Measurements from ENCODE around the gene NTM.
"Not testable (repeated sequence)": the region's sequence is repeated elsewhere in the genome, so short reads cannot be mapped to it uniquely, and the experiment has no call there.

Gene NTM

DNA sequence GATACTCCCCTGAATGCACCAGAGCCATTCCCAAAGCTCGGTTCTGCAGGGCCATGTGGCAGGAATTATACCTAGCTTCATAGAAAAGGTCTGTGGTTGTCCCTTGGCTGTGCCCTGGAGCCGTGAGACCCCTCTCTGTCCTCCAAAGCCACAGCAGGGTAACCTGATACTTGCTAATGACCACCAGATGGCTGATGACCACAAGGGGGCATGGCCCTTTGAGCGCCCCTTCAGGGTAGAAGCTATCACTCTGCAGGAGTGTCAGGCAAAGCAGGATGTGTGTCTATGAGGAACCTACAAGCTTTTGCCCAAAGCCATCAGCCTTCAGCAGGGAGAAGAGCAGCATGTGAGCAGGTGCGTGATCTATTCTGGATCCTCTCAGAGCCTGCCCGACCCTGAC, 95.3 kb downstream of the NTM start:
- DNase-seq = no peak

DNA sequence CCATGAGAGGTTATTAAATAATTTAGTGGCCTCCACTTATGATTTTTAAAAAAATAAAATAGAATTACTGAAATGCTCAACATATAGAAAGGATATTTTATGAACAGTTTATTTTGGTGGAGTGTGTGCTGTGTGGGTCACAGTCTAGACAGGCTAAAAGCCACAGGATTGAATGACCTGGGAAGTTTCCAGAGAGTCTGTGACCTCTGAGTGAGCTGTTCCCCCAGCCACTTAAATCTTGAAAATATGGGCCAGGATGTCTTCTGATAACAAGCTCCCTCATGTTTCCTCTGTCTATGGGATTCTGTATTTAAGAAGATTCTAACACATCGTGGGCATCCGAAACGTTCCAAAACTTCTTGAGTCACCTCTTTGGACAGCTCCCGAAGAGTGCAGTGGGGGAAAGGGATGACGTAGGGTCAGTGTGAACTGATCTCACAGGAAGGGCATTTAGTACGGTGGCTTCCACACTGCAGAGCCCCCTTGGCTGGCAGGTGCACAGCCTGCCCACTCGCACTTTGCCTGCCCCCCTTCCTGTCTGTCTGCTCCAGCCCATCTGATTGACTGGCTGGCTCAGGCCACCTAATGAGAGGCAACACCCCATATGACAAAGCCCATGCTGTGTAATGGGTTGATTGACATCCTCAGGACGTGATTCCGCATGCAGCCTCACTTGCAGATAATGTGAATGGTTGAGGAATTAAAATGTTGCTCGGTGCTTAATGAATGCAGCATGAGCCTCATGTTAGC, 97.4 kb downstream of the NTM start:
- no peak for DNase-seq

DNA sequence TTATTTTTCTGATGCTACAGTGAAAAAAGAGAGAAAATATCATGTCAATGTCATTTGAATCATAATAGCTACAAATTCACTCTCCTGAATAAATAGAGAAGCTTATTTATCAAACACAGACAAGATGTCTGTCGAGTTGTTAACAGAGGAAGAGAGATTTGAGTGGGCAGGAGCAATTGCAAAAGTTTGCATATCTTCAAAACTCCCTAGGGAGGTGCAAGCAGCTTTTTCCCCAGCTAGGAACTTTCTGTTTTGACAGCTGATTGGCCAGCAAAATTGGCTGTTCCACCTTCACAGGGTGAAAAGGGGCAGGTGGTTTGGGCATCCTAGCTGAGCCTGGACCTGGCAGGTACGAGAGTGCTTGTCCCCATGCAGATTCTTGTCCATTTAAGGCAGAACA, 98.2 kb downstream of the NTM start:
- DNase-seq = no peak

DNA sequence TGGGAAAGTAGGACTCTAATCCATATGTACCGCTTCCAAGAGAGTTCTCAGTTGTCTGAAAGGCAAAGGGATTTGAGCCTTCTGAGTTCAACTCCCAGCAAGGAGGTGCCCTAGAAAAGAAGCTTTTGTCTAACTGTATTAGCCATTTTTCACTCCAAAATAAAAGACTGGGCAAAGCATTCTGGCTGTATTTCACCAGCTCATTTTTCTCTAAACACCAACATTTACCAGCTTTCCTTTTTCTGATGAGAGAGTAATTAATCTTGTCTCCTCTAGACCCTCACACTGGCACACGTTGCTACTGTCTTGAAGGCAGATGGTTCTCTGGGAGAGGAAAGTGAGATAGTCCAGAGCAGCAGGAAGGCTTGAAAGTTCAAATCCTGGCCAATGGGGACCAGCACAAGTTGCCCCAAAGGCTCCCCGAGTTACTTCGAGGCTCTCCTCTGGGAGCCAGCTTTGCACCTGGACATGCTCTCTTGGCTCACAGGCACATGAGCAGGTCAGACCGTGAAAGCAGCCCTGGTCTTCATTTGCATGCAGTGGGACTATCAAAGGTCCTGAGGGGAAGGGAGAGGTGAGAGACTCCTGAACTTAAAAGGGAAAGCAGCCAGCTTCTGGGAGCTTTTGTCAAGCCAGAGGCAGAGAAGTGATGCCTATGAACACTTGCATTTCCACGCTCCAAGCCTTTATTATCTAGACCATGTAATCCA, 100.0 kb downstream of the NTM start:
- DNase-seq = no peak

DNA sequence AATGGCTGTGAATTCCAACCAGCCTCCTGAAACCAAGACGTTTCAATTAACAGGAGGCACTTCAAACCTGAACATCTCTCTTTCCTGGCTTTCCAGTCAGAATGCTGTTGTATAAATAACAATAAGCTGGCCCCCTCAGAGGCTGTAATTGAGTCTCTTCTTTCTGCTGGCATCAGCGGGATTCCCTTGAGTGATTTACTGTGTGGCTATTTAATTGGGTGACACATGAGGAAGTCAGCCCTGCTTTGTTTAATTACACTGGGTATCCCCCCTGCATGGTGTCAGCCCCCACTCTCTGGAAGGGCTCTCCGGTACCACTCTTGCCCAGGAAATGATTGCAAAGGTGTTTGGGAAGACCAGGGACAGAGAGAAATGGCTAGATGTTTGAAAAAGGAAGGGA, 101.6 kb downstream of the NTM start:
- DNase-seq = no peak

DNA sequence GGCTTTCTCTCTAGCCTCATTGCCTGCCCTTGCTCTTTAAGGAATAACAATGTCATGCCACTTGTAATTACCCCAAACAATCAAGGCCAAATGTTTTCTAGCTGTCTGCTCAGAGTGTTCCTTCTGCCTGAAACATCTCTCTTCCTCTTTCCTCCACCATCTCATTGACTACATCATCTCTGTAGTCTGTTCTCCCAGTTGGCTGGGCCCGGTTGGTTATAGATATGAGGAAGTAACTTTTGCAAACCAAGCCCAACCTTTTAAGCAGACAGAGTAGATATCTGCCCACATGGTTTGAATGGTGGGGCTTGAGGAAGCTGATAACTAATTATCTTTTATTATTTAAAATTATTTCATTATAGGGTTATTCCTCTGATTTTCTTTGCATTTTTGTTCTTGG, 104.5 kb downstream of the NTM start:
- no peak for DNase-seq

DNA sequence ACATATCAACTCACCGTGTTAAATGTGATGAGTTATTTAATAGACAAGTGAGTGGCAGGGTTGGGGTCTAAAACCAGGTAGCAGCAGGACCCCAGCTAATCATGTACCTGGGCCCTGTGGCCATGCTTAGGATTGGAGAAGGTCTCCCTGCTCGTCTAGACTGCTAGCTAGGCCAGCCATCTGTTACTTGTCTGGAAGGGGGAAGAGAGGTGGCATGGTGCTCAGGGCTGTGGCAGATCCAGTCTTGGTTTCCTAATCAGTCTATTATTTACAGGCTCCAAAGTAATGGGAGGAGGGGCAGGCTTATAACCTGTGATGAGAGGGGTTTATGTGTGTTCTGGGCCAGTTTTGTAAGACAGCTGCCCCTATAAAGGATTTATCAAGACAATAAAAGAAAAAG, 105.9 kb downstream of the NTM start:
- DNase-seq = no peak

DNA sequence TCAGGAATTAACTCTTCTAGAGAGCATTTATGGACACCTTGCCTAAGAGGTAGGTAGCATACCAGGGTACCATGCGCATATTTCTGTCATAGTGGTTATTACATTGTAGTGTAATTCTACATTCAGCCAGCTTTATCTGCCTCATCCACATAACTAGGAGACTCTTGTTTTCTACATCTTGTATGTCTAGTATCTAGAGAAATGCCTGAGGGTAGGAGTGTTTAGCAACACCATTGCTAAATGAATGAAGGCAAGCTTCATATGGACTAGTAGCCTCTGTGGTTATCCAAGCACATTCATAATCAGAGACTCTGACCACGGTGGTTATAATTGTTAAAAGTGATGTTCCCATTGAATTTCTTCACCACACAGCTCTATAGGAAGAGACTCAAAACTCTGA, 107.9 kb downstream of the NTM start:
- DNase-seq = no peak

DNA sequence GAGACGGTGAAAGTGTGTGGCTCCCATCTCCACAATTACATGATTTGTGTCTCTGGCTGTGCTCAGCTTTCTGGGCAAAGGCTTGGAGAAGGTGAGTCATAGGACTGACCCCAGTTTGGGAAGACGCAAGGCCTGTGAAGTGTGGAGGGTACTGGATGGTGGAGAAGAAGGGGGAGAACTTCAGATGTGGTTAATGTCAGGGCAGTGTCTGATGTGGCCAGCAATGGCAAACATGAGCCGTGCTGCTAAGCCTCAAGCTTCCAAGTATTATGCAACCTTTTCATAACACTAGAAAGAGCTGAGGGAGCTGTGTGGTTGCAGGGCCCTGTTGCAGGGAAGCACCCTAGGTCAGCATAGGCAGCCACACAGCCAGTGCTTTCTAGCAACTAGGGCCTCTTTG, 110.9 kb downstream of the NTM start:
- DNase-seq = no peak

DNA sequence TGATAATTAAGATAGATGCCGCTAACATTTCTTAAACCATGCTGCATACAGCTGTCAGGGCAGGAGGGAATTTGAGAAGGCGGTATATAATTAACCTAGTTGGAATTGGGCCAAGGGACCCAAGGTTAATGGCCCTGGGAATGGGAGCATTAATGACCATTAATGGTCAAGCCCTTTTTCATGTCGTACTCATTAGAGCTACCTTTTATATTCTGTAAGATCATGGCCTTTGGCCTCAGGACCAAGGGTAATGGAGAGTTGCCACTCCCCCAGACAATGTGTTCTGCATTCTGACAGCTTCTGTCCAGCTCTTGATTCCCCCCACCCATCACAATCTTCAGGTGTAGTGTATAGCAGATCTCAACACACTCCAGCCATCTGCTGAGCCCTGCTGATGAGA, 111.6 kb downstream of the NTM start:
- DNase-seq = no peak

DNA sequence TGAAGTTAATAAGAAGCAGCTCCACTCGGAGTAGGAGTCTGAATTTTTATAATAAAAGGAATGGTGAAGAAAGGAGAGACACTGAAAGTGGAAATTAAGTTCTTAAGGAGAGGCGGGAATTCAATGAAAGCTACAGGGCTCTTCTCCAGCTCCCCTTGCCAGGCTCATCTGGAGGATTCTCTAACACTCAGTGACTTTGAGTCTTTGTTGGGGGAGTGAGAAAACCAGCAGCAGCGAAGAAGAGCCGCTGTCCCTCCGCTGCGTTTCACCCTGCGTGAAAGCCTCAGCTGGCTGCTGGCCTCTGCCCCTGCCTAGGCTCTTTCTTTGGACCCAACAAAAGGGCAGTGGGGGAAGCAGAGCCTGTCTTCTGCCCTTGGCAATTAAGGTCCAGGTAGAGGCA, 113.0 kb downstream of the NTM start:
- DNase-seq = no peak

DNA sequence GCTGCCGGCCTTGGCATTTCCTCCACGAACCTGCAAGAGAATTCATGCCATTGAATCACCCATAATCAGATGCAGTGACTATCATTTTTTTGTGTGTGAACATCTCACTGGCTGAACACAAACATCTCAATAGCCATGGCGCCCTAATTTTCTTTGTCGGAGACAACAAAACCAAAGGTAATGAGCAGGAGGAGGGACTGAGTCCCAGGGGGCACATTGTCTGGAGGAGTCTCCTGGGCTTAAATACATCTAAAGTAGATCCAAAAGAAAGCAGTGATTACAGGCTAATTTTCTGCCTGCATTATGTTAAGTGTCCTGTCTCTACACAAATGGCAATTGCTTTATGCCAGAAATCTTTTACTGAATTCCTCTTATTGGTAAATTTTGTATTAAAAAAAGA, 113.5 kb downstream of the NTM start:
- no peak for DNase-seq

DNA sequence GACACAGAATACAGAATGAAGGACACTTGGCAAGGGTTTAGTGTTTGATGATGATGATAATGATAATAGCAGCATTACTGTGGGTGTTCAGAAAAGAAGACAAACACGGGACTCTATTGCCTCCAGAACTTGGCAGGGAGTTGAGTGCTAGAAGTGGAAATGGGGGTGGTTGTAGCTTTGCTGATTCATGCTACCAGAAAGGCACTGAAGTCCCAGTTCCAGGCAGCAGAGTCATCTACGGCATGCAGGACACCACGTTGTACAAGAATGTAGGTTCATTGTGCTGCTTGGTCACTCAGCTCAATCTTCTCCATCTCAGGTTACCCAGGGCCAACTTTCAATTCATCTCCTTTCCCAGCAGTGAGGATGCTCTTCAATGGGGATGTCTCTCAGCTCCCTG, 115.7 kb downstream of the NTM start:
- no peak for DNase-seq

DNA sequence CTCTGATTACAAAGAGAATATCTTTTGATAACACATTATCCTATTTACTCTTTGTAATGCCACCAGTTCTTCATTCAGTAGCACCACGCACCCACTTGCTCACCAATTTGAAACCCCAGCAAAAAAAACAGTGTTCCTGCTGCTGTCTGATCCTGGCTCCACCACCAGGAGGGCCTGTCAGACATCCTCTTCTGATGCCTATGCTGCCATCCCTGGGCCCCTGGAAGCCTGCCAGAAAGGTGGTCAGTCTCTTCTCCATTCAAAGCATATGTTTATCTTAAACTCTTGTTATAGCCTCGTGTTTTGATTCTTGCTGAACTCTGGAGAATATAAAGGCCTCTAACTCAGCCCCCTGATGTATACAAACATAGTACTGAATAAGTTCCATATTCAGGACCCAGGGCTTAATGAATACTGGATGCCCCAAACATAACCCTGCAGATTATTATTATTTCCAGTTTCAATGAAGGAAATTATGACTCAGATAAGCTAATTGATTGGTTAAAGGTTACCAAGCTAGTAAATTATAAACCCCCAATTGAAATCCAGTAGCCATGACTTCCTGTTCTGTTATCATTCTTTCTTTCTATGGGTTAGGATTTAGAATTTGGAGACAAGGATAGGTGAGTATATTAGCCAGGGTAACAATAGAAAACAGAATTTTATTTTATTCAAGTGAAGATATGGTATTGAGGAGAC, 116.7 kb downstream of the NTM start:
- DNase-seq = no peak

DNA sequence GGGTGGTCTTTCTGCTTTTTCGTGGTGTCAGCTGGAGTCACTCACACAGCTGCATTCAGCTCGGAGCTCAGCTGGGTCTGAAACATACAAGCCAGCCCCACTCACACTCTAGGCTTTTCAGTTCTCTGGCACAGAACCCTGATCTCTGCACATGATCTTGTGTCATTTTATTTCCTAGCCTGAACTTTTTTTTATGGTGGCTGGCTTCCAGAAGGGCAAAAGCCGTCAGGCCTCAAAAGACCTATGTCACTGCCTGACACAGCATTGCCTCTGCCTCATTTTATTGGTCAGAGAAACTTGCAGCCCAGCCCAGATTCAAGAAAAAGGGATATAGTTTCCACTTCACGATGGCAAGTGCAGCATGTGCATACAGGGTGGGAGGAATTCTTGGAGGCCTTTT, 117.8 kb downstream of the NTM start:
- no peak for DNase-seq

DNA sequence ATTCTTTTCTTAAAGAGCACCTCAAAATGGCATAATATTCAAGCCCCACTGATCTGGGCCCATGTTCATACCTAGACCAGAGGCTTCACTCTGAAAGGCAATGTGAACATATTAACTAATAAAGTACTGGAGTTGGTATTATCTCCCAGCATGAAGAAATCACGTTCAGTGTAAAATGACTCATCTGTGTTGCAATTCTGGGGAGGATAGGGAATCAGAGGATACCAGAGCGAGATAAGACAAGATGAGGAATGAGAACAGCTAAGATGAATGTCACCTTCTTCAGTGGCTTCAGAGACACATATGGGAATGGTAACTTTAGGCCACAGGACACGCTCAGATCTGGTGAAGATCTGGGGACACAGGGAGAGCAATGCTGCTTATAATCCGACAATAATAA, 121.1 kb downstream of the NTM start:
- DNase-seq = no peak

DNA sequence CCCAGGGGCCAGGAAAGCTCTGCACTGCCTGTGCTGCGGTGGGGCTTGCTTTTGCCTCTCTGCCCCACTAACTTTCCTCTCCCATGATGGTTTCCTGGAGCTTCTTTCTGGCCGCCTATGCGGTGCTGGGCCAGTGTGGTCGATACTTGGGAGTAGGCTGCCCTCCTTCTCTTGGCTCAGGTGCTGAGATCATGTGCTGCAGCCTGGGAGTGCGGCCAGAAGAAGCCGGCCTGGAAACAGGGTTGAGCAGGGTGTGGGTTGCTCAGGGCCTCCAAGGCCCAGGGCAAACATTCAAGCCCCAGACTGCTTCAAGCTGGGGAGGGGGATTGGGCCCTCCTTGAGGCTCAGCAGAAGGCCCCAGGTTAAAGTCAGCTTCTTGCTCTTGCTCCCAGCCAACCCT, 125.0 kb downstream of the NTM start:
- DNase-seq = no peak

DNA sequence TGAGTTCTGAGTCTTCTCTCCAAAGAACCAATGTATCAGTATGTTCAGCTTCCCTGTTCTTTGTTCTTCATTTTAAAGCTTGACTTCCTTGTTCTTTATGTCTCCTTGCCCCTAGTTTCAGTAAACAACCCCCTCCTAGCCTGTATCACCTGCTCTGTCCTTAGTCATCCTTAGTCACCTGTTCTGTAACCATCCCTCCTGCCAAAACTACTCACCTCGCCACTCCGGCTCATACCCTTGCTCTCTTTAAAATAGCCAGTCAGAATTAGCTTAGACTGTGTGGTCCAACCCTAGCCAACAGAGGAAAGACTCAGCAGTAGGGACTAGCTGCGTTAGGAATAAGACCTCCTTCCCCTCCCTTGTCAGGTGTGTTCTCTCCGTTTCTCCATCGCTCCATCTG, 127.3 kb downstream of the NTM start:
- not testable (repeated sequence) for DNase-seq

DNA sequence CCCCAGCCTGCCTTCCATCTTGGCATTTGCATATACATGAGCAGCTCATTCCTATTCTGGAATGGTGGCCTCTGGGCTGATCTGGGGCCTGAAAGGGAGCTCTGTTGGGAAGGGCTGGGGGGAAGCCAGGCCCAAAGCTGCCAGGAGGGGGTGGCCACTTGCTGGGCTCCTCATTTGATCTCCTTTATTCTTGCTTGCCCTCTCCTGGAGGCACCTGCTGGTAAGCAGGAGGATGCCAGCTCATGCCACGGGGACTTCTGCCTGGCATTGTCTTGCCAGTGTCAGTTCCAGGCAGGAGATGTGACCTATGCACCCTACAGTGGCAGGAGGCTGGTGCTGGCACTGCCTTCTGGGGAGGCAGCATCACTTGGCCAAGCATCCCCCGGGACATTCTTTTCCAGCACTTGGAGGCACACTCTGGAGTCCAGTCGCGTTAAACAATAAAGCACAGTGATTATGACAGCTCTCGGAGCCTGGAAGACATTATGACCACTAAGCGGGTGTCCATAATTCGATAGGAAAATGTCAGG, 128.3 kb downstream of the NTM start:
- DNase-seq = no peak

DNA sequence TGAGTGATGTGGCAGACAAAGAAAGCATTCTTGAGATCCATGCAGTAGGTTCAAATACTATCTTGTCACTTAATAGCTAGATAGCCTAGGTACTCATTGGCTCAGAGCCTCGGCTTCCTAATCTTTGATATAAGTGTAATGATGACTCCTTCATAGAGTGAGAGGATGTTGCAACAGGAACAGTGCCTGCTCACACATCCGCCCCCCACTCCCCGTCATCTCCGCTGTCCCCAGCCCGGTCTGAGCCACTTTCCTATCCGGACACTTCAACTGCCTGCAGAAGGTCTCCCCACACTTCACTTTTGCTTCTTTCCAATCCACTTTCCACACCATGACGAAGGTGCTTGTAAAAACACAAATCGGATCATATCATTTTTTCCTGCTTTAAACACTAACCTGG, 128.8 kb downstream of the NTM start:
- DNase-seq = no peak

DNA sequence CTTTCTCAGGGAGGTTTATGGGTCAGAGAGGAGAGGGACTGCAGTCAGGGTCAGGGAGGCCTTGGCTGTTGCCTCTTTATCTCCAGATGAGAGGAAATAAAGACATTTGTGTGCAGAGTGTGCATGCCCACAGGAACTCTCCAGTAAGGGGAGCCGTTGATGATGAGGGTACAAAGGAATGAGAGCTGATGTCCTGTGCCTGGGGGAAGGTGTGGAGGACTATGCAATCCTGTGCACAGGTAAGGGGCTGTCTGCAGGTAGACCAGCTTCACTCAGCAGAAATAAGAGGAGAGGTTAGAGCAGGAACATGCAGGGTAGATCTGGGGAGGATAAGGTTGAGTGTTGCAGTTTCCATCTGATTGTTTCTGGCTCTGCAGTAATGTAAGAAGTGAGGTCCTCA, 132.6 kb downstream of the NTM start:
- DNase-seq = no peak

DNA sequence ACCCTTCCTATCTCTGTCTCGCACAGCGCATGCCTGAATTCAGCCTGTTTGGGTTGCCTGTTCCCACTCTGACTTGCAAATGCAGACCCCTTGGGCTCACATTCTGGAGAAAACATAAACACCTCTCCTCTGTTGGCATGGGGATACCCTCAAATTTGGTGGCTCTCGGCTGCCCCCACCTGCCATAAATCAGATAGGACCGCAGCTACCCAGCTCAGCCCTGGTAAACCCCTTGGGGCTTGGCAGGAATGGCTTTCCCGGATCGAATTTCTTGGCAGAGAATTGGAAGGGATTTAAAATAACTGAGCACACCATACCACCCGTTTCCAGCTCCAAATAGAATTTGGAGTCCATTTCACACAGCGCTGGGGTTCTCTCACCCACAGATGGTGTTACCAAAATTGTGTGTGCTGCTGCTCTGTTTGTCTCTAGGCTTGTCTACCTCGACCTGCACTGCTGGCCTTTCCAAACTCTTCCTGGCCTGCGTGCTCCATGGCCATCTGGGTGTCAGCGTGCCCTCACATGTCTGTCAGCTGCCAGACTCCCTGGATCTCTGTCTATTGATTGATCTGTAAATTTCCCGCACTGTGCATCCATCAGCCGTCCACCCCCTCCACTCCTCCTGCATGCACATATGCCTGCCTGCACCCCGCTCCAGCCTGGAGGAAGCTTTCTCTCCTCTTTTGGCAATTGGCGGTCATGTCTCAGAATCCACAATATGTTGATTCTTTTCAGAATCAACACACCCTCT, 134.0 kb downstream of the NTM start:
- no peak for DNase-seq

DNA sequence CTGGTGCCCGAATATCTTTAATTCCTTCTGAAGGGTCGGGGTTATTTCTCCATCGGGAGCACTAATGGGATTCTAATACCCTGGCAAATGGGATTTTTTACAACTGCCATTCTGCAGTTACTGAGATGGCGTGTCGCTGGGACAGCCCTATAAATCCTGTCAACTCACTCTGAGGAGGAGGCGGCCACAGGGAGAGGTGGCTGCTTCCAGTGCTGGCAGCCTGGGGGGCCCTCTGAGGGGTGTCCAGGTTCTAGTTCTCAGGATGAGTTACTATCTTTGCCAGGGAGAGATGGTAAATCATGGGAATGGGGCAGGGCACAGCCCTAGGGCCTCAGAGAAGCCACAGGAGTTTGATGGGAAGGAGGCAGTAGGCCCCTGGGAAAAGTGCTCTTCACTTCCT, 135.9 kb downstream of the NTM start:
- DNase-seq = no peak

Data from cerebellar nuclear complex (tissue), 1 donor.